GM18951 (cell line): ENCODE data around the gene ROBO1.
"Not testable (repeated sequence)": the region's sequence is repeated elsewhere in the genome, so short reads cannot be mapped to it uniquely, and the experiment has no call there.

Source experiments
- POLR2A ChIP-seq: IDR thresholded peaks from 4 replicates; pipeline ENCODE4 v1.6.1; 2011; ENCODE audit warnings: mild to moderate bottlenecking; ENCODE audit not compliant: insufficient read length, insufficient read depth; ENCODE audit errors: extremely low read depth
- in situ Hi-C: fragments of 300-500 bp; cut with MboI; formaldehyde crosslinking; loops from one replicate; pipeline ENCODE4 v1.12.0; 2022; ENCODE audit warnings: low sequenced_read_pairs, mixed read lengths, inconsistent platforms; ENCODE audit not compliant: unreplicated experiment

The ROBO1 gene

DNA sequence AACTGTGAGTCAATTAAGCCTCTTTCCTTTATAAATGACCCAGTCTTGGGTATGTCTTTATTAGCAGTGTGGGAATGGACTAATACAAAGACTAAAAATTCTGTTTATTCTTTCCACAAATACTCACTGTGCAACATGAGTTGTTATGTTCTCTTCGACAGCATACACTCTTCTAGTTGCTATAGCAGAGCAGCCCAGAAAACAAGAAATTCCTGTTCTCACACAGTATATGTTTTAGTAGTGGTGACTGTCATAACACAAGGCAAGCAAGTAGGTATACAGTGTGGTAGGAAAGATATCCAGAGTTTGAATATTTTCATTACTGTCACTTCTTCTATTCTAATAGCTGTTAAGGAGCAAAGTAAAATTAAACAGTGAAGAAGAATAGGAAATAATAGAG is 453.3 kb downstream of the ROBO1 start:
- TF ChIP-seq POLR2A, result no peak
- in situ Hi-C loops, result no loop called here

DNA sequence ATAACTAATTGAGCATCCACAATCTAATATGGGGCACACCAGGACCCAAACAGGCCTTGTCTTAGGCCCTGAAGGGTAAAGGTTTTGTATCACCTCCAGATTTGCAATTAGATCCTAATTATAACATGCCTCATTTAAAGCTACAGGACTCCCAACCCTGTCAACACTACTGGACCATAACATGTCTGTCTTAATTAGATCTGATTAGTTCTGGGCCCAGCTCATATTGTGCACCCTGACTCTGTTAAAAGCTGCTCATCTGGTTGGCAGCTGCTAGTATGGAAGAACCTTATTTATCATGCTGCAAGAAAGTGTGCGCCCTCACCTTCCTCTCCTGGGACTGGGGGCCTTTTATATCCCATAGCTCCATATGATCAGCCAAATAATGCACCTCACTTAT is 457.8 kb downstream of the ROBO1 start:
- in situ Hi-C loops, result no loop called here
- no peak for TF ChIP-seq POLR2A

- no peak for TF ChIP-seq POLR2A
- in situ Hi-C loops, result no loop called here
Measured at GRCh38 chr3:79306934-79307570, 460.7 kb downstream of the ROBO1 start.

- in situ Hi-C loops, result not testable (repeated sequence)
Measured at GRCh38 chr3:79299949-79300635, 467.7 kb downstream of the ROBO1 start.

GRCh38 chr3:79297245-79297960 is 470.4 kb downstream of the ROBO1 start:
- in situ Hi-C loops, result no loop called here
- no peak for TF ChIP-seq POLR2A

DNA sequence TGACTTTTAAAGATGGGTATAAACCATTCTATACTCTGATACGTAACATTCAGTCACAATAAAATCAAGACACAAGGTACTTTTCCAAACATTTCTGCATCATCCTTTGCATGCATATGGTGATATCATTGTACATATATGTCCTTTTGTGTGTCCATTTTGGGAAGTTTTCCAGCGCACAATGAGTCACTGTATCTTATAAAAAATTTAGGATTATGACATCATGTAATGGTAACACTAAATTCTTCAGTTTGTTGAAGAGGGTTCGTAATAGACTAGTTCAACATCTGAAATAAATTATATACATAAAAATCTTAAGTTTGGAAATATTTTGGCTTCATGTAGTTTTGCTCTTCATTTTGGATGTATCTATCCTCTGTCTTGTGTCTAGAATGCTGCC is 480.9 kb downstream of the ROBO1 start:
- TF ChIP-seq POLR2A, result no peak
- in situ Hi-C loops, result no loop called here

- in situ Hi-C loops, result no loop called here
- no peak for TF ChIP-seq POLR2A
Measured at GRCh38 chr3:79285871-79286270, 481.9 kb downstream of the ROBO1 start.

- in situ Hi-C loops, result no loop called here
Measured at GRCh38 chr3:79285380-79285779, 482.4 kb downstream of the ROBO1 start.

DNA sequence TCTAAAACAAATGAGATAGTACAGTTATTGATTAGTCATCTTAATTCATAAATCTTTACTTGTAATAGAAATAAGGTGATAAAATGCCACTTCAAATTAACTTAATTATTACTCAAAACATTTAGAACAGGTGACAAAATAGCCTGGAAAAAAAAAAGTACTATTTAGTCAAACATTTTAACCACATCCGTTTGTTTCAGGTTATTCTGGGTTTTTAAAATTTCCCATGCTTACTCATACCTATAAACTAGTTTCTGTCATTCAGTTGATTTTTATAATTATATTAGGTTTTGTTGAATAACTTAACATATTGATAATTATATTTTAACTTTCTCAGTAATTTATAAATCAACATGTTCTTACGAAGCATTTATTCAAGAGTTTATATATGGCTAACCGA is 483.0 kb downstream of the ROBO1 start:
- no peak for TF ChIP-seq POLR2A
- in situ Hi-C loops, result no loop called here

More at GRCh38 chr3:79285380-79285779, 482.4 kb downstream of the ROBO1 start:
- TF ChIP-seq POLR2A, result no peak

DNA sequence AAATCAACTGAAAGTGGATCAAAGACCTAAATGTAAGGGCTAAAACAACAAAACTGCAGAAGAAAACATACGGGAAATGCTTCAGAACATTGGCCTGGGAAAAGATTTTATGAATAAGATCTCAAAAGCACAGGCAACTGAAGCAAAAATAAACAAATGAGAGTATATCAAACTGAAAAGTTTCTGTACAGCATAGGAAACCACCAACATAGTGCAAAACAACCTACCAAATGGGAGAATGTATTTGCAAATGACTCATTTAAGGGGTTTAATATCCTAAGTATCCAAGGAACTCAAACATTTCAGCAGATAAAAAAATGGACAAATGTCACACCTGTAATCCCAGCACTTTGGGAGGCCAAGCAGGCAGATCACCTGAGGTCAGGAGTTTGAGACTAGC is 489.1 kb downstream of the ROBO1 start:
- in situ Hi-C loops, result no loop called here
- TF ChIP-seq POLR2A, result no peak

GRCh38 chr3:79268422-79268821 is 499.4 kb downstream of the ROBO1 start:
- TF ChIP-seq POLR2A, result no peak
- in situ Hi-C loops, result no loop called here

GRCh38 chr3:79264892-79265291 is 502.9 kb downstream of the ROBO1 start:
- in situ Hi-C loops, result no loop called here
- no peak for TF ChIP-seq POLR2A

DNA sequence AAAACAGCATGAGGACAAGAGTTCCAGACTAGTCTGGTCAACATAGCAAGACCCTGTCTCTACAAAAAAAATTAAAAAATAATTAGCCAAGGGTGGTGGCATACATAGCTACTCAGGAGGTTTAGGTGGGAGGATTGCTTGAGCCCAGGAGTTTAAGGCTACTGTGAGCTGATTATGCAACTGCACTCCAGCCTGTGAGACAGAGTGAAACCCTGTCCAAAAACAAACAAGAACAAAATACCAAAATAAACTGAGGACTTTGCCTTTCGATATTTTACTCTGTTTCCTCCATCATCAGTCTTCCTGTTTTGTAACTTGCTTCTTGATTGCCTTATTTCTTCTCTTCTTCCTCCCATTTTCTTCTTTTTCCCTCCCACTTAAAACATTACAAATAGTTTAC is 504.4 kb downstream of the ROBO1 start:
- no peak for TF ChIP-seq POLR2A
- in situ Hi-C loops, result no loop called here

DNA sequence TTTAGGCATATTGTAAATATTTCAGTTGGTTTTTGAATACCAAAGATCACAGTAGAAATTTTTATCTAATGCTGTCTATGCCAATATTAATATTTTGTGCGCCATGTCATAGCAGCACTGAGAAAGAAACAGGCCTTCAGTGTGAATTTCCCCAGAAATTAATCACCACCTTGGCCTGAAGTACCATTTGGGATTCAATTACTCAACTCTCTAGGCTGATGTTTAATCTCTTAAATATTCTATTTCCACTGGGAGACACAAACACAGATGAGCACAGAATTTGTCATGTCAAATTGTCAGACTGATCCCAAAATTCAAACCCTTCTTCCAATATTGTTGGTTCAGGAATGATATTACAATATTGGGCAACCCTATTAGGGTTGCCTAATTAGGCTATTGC is 509.3 kb downstream of the ROBO1 start:
- in situ Hi-C loops, result no loop called here
- TF ChIP-seq POLR2A, result no peak
